Measurements from ENCODE around the gene PCOLCE2.

- TF ChIP-seq CTCF (IDR thresholded peaks at IDR 0.05) (no peak), POLR2A (IDR thresholded peaks at IDR 0.05) (no peak)
Measured at GRCh38 chr3:142896996-142897395, 8.1 kb upstream of the PCOLCE2 start.
